ACC112 (cell line): Measurements from ENCODE around the gene ZNF408.

Source experiments
- H2AFZ ChIP-seq: fragments of 200-600 bp; sonication (generic); one replicate; pipeline ENCODE4 v1.6.0; 2017; ENCODE audit warnings: antibody characterized with exemption, low read length; ENCODE audit not compliant: unreplicated experiment
- H3K27ac ChIP-seq: fragments of 200-600 bp; sonication (generic); 2 replicates; pipeline ENCODE4 v1.5.1; 2014; ENCODE audit warnings: low read depth, mild to moderate bottlenecking, antibody characterized with exemption, low read length, moderate library complexity
- H3K27me3 ChIP-seq: fragments of 200-600 bp; sonication (generic); 2 replicates; pipeline ENCODE4 v1.6.1; 2014; ENCODE audit warnings: mild to moderate bottlenecking, antibody characterized with exemption, low read length, moderate library complexity, mixed read lengths; ENCODE audit not compliant: insufficient read depth
- H3K36me3 ChIP-seq: fragments of 200-600 bp; sonication (generic); 2 replicates; pipeline ENCODE4 v1.6.1; 2016; ENCODE audit warnings: mild to moderate bottlenecking, antibody characterized with exemption, low read length, moderate library complexity, mixed read lengths; ENCODE audit not compliant: insufficient read depth
- H3K4me1 ChIP-seq: fragments of 200-600 bp; sonication (generic); one replicate; pipeline ENCODE4 v1.6.1; 2016; ENCODE audit warnings: low read length, mixed read lengths; ENCODE audit not compliant: insufficient read depth, unreplicated experiment, control insufficient read depth
- H3K4me3 ChIP-seq: fragments of 200-600 bp; sonication (generic); 2 replicates; pipeline ENCODE4 v1.5.1; 2014; ENCODE audit warnings: mild to moderate bottlenecking, low read depth, low read length
- H3K79me2 ChIP-seq: fragments of 200-600 bp; sonication (generic); one replicate; pipeline ENCODE4 v1.6.0; 2016; ENCODE audit warnings: low read length; ENCODE audit not compliant: control insufficient read depth, unreplicated experiment, insufficient read depth

The ZNF408 gene

DNA sequence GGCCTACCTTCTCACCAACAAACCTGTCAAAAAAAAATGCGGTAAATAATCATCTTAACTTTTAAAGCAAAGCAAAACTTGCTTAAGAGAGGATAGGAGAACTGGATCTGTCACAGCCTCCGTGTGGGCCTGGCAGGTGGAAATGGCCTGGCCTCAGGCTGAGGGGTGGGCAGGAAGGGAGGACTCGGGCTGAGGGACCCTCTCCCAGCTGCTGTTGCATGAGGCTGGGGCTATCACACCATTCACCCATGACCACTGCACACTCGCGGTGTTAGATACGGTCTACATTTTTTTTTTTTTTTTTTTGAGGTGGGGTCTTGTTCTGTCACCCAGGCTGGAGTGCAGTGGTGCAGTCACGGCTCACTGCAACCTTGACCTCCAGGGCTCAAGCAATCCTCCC is 24.9 kb upstream of the ZNF408 start:
- Histone ChIP-seq H3K4me3 (no peak overlapping the region), H3K27me3 (no peaks in the 10 kb centered on the region), H2AFZ (no peak overlapping the region), H3K4me1 (peaks cover 19% of the 10 kb centered on the region), H3K27ac (peak overlapping the region; percentile 52), H3K79me2 (no peaks in the 10 kb centered on the region), H3K36me3 (peaks cover 5% of the 10 kb centered on the region; the same call in 1 of the 2 replicates)

DNA sequence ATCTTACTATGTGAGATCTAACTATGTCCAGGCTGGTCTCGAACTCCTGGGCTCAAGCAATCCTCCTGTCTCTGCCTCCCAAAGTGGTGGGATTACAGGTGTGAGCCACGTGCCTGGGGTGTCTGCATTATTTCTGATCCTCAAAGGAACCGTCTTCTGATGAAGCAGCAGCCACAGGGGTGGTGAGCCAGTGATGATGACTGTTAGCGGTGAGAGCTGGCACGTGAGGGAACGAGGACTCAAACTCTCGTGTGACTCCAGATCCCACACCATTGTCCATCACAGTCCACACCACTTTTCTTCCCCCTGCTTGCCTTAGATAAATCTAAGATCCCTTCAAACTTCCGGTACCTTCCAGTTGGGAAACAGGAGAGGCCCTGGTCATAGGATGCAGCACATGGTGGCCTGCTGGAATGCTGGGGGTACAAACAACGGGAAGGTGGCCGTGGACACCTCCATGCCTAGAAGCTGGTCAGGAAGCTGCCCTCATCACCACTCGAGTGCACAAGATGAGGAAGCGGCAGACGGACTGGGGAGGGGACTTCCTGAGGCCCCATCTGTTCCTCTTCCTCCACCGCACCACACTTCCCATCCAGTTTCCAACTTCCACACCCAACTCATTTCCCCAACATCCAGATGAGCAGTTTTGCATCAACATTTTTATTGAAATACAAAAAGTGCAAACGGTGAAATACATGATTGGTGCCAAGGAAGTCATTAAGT is 24.2 kb upstream of the ZNF408 start:
- peaks cover 5% of the 10 kb centered on the region; the same call in 1 of the 2 replicates for H3K36me3 ChIP-seq
- no peaks in the 10 kb centered on the region for H3K27me3 ChIP-seq
- peaks cover 19% of the 10 kb centered on the region for H3K4me1 ChIP-seq
- no peak overlapping the region for H2AFZ ChIP-seq
- H3K79me2 ChIP-seq = no peaks in the 10 kb centered on the region
- H3K27ac ChIP-seq = no peak overlapping the region
- H3K4me3 ChIP-seq = no peak overlapping the region

DNA sequence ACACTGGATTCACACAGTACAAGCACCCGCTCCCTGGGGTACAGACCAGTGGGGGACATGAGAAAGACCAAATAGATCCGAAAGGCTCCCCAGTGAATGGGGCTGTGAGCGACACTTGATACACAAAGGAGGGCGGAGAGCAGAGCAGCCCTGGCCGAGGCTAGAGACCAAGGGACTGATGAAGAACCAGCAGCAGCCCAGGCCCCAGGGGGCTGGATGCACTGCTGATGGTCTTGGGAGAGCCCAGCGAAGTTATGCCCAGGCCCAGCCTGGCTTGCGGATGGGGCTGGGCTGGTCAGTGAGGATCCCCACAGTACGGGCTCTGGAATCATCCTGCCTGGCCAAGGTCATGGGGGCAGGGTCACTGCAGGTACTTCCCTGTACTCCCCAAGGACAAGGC is 23.7 kb upstream of the ZNF408 start:
- H2AFZ ChIP-seq = no peak overlapping the region
- H3K79me2 ChIP-seq = no peaks in the 10 kb centered on the region
- no peak overlapping the region for H3K4me3 ChIP-seq
- H3K4me1 ChIP-seq = peaks cover 19% of the 10 kb centered on the region
- peaks cover 5% of the 10 kb centered on the region; the same call in 1 of the 2 replicates for H3K36me3 ChIP-seq
- no peak overlapping the region for H3K27ac ChIP-seq
- no peaks in the 10 kb centered on the region for H3K27me3 ChIP-seq

DNA sequence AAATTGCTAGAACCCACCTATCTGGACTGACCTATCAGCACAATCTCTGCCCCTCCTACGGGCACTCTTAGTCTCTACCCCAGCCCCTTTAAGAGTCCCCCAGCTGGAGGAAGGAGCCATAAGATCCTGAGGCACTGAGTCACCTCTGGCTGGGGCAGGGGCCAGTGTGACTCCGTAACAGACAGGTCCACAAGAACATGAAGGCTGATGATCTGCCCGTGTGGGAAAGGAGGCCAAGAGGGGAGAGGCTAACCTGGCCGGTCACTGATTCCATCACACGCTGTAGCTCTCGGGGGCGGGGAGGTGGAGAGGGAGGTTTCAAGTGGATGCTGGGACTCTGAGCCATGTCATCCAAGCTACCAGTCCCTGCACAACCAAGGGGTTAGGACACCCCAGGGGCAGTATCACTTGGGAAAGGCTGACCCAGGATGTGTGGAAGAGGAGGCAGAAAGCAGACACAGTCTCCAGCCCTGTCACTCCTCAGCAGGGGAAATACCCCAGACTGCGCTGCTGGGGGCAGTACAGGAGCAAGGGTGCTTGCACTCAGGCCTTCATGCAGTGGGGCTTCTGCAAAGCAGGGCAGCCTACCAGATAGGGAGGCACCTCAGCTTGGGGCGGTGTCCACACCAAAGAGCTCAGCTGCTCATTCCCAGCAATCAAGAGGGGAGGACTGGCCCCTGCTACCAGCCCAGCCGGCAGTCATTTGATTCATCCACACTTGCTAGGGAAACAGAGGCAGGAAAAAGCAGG is 22.7 kb upstream of the ZNF408 start:
- Histone ChIP-seq H3K79me2 (no peaks in the 10 kb centered on the region), H3K27me3 (no peaks in the 10 kb centered on the region), H3K36me3 (peaks cover 4% of the 10 kb centered on the region; the same call in 1 of the 2 replicates), H3K27ac (no peak overlapping the region), H3K4me1 (peaks cover 19% of the 10 kb centered on the region), H2AFZ (no peak overlapping the region), H3K4me3 (no peak overlapping the region)

GRCh38 chr11:46678741-46679130 is 22.1 kb upstream of the ZNF408 start:
- Histone ChIP-seq H3K36me3 (no peaks in the 10 kb centered on the region), H2AFZ (no peak overlapping the region), H3K4me1 (peaks cover 19% of the 10 kb centered on the region), H3K27ac (no peak overlapping the region), H3K4me3 (no peak overlapping the region), H3K27me3 (no peaks in the 10 kb centered on the region), H3K79me2 (no peaks in the 10 kb centered on the region)

- Histone ChIP-seq H2AFZ (no peak overlapping the region), H3K27ac (no peak overlapping the region), H3K36me3 (0 out of 2 replicates have a peak, but pooled peaks cover 3% of the 10 kb centered on the region), H3K79me2 (no peaks in the 10 kb centered on the region), H3K4me1 (peaks cover 19% of the 10 kb centered on the region), H3K4me3 (no peak overlapping the region), H3K27me3 (no peaks in the 10 kb centered on the region)
These were observed 21.3 kb upstream of the ZNF408 start for GRCh38 chr11:46679241-46680163.

GRCh38 chr11:46680164-46680760 is 20.6 kb upstream of the ZNF408 start:
- Histone ChIP-seq H3K79me2 (no peaks in the 10 kb centered on the region), H2AFZ (no peak overlapping the region), H3K27ac (no peak overlapping the region), H3K4me3 (no peak overlapping the region), H3K4me1 (peaks cover 14% of the 10 kb centered on the region), H3K27me3 (no peaks in the 10 kb centered on the region), H3K36me3 (0 out of 2 replicates have a peak, but pooled peaks cover 4% of the 10 kb centered on the region)

GRCh38 chr11:46680815-46681214 is 20.0 kb upstream of the ZNF408 start:
- no peak overlapping the region for H3K27ac ChIP-seq
- H2AFZ ChIP-seq = no peak overlapping the region
- H3K27me3 ChIP-seq = no peaks in the 10 kb centered on the region
- H3K4me1 ChIP-seq = peaks cover 9% of the 10 kb centered on the region
- H3K36me3 ChIP-seq = 0 out of 2 replicates have a peak, but pooled peaks cover 4% of the 10 kb centered on the region
- H3K4me3 ChIP-seq = no peak overlapping the region
- H3K79me2 ChIP-seq = no peaks in the 10 kb centered on the region

GRCh38 chr11:46681814-46682213 is 19.0 kb upstream of the ZNF408 start:
- no peaks in the 10 kb centered on the region for H3K79me2 ChIP-seq
- no peak overlapping the region for H3K4me3 ChIP-seq
- no peak overlapping the region for H3K27ac ChIP-seq
- H3K4me1 ChIP-seq = peaks cover 5% of the 10 kb centered on the region
- H3K36me3 ChIP-seq = 0 out of 2 replicates have a peak, but pooled peaks cover 4% of the 10 kb centered on the region
- no peak overlapping the region for H2AFZ ChIP-seq
- no peaks in the 10 kb centered on the region for H3K27me3 ChIP-seq
